GM08714 (cell line): ENCODE results near the gene SLC9A7.

ENCODE experiments used
- H3K4me3 ChIP-seq: fragments of 200-500 bp; sonication (Bioruptor generic); 2 replicates; pipeline ENCODE4 v1.5.1; 2014; ENCODE audit warnings: mild to moderate bottlenecking, low read length, inconsistent platforms
- ZNF274 ChIP-seq: IDR thresholded peaks from 2 replicates; pipeline ENCODE4 v1.6.1; 2012; ENCODE audit warnings: mild to moderate bottlenecking, low read depth, low read length

SLC9A7 gene

DNA sequence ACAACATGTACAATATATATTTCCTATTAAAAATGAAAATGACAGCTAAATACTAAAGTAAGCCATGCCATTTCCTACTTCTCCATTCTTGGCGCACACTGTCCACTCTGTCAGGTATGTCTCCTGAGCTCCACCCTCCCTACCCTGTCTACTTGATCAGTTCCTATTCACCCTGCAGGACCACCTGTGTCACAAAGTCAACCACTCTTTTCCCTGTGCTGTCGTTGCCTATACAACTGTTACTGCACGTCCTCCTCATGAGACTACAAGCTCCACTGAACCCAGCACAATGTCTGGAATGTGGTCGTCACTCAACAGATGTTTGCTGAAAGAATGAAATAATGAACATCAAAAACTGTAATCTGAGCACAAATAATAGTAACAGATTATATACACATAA lies 54.9 kb downstream of the SLC9A7 start:
- peak overlapping the region; percentile 16; the same call in 1 of the 2 replicates for H3K4me3 ChIP-seq
- TF ChIP-seq ZNF274, result no peak

DNA sequence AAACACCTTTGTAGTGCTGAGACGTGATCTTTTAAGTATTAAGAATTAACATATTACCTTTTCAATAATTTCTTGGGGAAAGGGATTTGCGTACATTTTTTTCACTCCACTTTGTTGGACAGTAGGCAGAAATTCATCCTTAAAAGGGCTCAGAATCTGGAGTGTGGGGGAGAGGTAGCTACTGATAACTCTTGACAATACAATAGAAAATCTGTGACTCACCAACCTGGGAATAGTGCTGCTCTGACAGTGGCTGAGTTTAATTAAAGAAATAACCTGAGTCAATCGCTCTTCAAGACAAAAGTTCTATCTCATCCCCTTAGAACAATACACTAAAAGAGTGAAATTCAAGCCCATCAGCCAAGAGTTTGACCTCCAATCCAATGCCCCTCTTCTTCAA lies 60.2 kb downstream of the SLC9A7 start:
- TF ChIP-seq ZNF274, result no peak
- no peak overlapping the region for H3K4me3 ChIP-seq

- no peak overlapping the region for H3K4me3 ChIP-seq
- no peak for TF ChIP-seq ZNF274
These were observed 63.4 kb downstream of the SLC9A7 start for GRCh38 chrX:46695491-46695890.

GRCh38 chrX:46694549-46694948 lies 64.4 kb downstream of the SLC9A7 start:
- TF ChIP-seq ZNF274, result no peak
- H3K4me3 ChIP-seq, result no peak overlapping the region

- H3K4me3 ChIP-seq, result no peak overlapping the region
- no peak for TF ChIP-seq ZNF274
These were observed 65.8 kb downstream of the SLC9A7 start for GRCh38 chrX:46693149-46693548.

DNA sequence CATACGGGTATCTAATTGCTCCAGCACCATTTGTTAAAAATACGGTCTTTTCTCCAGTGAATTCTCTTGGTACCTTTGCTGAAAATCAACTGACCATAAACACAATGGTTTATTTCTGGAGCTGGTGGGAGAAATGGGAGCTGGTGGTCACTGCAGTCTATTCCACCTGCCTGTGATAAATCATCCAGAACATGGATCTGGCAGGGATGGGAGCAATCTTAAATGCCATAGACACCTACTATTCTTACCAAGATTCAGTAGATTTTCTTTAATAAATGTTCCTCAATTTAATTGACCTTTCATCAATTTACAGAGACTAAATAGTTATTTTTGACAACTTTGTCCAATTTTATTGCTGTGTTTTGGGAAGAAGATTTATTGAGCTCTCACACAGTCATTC lies 68.1 kb downstream of the SLC9A7 start:
- no peak overlapping the region for H3K4me3 ChIP-seq
- TF ChIP-seq ZNF274, result no peak

GRCh38 chrX:46687619-46688018 lies 71.3 kb downstream of the SLC9A7 start:
- TF ChIP-seq ZNF274, result no peak
- no peak overlapping the region for H3K4me3 ChIP-seq

DNA sequence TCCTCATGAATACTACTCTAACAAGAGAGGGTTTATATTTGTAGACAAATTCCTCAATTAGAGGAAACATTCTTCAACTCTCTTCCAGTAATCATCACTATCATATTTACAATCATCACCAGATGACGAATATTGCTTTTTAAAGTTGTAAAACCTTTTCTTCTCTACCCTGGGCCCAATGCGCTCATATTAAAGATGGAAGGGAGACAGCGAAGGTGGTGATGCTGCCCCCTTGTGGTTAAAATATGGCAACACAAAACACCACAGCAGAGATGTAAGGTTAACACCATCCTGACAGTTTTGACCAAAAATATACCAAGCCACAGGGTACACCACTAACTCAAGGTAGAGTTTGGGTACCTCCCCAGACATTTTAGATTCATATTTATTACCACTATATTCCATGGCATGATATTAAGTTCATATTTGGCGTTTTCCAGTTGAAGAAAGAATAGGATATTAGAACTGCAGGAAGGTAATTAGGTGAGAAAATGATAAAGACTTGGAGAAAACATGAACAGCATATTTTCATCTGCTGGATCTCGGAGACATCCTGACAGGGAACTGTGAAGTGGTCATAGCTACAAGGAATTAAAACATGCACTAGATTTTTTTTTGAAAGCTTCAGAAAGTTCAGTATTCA lies 72.8 kb downstream of the SLC9A7 start:
- no peak for TF ChIP-seq ZNF274
- H3K4me3 ChIP-seq, result no peak overlapping the region

GRCh38 chrX:46683048-46683447 lies 75.9 kb downstream of the SLC9A7 start:
- H3K4me3 ChIP-seq, result no peak overlapping the region
- TF ChIP-seq ZNF274, result no peak

GRCh38 chrX:46681849-46682248 lies 77.1 kb downstream of the SLC9A7 start:
- TF ChIP-seq ZNF274, result no peak
- H3K4me3 ChIP-seq, result no peak overlapping the region

DNA sequence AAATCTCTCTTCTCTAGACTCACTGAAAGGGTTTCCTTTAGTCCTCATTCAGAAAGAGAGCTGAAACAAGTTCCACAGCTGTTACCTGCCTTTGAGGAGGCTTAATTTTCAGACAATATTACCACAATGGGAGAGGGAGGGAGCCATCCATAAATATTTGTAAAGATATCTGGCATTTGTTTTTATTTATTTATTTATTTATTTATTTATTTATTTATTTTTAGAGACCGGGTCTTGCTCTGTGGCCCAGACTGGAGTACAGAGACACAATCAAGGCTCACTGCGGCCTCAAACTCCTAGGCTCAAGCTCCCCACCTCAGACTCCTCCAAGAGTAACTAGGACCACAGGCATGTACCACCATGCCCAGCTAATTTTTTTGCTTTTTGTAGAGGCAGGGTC lies 80.7 kb downstream of the SLC9A7 start:
- no peak overlapping the region for H3K4me3 ChIP-seq
- TF ChIP-seq ZNF274, result no peak

- TF ChIP-seq ZNF274, result no peak
- no peak overlapping the region for H3K4me3 ChIP-seq
These were observed 82.2 kb downstream of the SLC9A7 start for GRCh38 chrX:46676399-46677356.

DNA sequence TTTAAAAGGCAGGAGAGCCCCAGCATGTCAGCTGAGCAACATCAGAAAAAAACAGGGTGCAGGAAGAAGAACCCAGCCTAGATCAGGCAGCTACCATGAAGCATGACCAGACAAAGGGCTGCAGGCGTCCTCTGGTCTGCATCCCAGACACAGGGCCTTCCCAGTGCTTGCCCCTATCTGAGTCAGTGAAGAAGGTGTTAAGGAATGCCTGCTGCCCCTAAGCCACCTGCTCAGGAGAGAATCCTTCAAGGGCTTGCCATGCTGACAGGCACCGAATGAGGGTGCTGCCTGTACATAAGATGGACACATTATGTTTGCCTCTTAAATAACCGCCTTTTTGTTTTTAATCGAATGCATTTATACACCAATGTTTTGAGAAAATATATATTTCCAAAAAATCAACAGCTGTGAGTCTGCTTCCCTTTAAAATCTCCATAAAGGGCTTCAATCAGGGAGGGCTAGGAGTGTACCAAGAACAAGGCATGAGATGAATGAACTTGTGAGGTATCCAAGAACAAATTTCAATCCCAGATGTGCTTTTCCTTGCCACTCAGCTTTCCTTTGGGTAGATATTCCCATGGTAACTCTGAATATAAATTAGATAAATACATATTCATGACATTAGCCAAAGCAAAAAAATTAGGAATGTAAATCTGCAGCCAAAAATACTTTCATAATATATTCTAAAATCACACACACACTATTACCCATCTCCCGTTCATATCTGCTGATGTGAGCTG lies 85.1 kb downstream of the SLC9A7 start:
- no peak overlapping the region for H3K4me3 ChIP-seq
- no peak for TF ChIP-seq ZNF274

DNA sequence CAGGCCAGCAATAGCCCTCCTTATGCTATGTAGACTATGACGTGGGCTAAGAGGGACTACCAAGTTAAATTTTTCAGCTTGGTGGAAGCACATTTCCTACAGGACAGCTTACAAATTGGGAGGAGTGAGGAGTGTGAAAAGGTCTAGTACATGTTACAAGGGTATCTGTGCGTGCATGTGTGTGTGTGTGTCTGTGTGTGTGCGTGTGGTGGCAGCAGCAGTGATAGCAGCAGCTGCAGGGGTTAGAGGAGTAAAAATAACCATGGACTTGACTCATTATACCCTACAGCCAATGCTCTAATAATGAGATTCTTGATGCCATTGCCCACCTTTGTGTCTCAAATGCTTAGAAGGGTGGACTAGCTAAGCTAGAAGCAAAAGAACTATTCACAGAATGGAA lies 88.6 kb downstream of the SLC9A7 start:
- H3K4me3 ChIP-seq, result no peak overlapping the region

More for the DNA sequence above, 88.6 kb downstream of the SLC9A7 start:
- TF ChIP-seq ZNF274, result no peak
